Ovary (tissue), 3 donors: Measurements from ENCODE around the gene PSRC1.

Experiments
- EP300 ChIP-seq: sonication (generic); formaldehyde crosslinking; IDR thresholded peaks from one replicate; pipeline ENCODE4 v1.6.1; 2017; ENCODE audit warnings: antibody characterized with exemption
- POLR2A ChIP-seq: fragments of 450-650 bp; IDR thresholded peaks from one replicate; pipeline ENCODE4 v1.6.1; 2017; ENCODE audit warnings: antibody characterized with exemption, mild to moderate bottlenecking, moderate library complexity
- TF ChIP-seq, protein P1 (sequence below), 3 donors: fragments of 450-650 bp in 2 of 3; fragments of 200-600 bp in 1 of 3; IDR thresholded peaks; one replicate each; pipeline versions ENCODE4 v1.5.1 to v1.8.0; 2016 to 2022; ENCODE audit warnings: antibody characterized with exemption in 3 of 3, mild to moderate bottlenecking in 1 of 3
- donor health status: DM: no; HTN: no; CAD: no.

DNA sequence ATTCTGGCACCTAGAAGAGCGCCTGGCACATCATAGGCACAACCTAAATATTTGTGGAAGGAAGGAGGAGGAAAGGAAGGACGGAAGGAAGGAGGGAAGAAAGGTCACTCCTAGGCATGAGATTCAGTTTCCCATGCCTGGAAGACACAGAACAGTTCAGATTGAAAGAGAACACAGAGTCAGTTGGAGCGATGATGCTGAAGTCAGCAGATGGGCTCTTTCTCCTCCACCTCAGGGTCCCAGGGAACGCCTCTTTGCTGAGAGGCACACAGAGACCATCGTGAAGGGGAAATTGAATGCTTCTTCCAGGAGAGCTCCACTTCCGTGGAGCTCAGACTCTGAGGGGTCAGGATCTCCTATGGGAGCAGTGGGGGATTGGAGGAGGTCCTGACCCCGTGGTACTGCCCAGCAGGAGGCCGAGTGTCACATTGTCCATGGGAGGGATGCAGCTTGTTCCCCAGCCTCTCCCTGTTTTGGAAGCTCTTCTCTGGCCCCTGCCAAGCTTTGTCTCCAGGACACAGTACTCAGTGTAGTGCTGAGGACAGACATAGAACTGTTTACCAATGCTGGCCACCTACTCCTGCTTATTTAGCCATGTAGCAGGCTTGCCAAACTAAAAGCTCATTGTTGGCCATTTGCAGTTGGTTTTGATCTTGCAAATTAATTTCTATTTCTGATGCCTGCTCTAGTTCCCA, 21.4 kb upstream of the PSRC1 start:
- TF ChIP-seq, protein P1, sequence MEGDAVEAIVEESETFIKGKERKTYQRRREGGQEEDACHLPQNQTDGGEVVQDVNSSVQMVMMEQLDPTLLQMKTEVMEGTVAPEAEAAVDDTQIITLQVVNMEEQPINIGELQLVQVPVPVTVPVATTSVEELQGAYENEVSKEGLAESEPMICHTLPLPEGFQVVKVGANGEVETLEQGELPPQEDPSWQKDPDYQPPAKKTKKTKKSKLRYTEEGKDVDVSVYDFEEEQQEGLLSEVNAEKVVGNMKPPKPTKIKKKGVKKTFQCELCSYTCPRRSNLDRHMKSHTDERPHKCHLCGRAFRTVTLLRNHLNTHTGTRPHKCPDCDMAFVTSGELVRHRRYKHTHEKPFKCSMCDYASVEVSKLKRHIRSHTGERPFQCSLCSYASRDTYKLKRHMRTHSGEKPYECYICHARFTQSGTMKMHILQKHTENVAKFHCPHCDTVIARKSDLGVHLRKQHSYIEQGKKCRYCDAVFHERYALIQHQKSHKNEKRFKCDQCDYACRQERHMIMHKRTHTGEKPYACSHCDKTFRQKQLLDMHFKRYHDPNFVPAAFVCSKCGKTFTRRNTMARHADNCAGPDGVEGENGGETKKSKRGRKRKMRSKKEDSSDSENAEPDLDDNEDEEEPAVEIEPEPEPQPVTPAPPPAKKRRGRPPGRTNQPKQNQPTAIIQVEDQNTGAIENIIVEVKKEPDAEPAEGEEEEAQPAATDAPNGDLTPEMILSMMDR (IDR thresholded peaks at IDR 0.05): no peak
- TF ChIP-seq POLR2A (no peak), EP300 (no peak)
